ENCODE results near the gene IFNA8. TPM values are rescaled to one million over a fixed set of nuclear protein-coding genes. Genes with fewer than 3 reads are reported as not detected.
A peak's percentile ranks its signal among the peaks of the same experiment; 100 is the strongest.

The IFNA8 gene
- total and polyA plus RNA-seq, 2 experiments from 2014 or later: not detected

DNA sequence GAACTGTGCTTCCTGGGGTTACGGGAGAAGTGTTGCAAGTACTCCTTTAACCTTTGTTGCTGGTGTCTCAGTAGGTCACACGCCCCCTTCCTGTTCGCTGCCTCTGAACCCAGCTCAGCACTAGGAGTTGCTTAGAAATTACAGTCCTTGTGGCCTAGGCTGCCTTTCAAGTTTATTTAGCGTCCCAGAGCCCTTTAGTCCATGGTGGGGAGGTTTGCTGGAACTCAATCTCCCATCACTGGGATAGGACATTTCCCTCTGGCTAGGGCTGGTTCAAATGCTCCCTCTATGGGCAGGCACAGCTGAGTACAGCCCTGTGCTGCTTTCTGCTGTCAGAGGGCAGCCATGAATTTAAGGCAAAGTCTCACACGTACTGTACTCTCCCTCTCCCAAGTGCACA lies 4.7 kb downstream of the IFNA8 start:
- Histone ChIP-seq H3K27ac (no peak overlapping the region), H3K4me1 (ENCODE audit: low read depth) (no peaks in the 10 kb centered on the region), H3K4me3 (no peak overlapping the region), H3K36me3 (no peaks in the 10 kb centered on the region), H3K9me3 (ENCODE audit: low read depth) (no peaks in the 10 kb centered on the region), H3K27me3 (peaks cover 3% of the 10 kb centered on the region)
- no peak for DNase-seq (ENCODE audit: low read depth in 1 of 2, low spot score in 1 of 2)
- TF ChIP-seq, protein P1, sequence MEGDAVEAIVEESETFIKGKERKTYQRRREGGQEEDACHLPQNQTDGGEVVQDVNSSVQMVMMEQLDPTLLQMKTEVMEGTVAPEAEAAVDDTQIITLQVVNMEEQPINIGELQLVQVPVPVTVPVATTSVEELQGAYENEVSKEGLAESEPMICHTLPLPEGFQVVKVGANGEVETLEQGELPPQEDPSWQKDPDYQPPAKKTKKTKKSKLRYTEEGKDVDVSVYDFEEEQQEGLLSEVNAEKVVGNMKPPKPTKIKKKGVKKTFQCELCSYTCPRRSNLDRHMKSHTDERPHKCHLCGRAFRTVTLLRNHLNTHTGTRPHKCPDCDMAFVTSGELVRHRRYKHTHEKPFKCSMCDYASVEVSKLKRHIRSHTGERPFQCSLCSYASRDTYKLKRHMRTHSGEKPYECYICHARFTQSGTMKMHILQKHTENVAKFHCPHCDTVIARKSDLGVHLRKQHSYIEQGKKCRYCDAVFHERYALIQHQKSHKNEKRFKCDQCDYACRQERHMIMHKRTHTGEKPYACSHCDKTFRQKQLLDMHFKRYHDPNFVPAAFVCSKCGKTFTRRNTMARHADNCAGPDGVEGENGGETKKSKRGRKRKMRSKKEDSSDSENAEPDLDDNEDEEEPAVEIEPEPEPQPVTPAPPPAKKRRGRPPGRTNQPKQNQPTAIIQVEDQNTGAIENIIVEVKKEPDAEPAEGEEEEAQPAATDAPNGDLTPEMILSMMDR (IDR thresholded peaks at IDR 0.05; ENCODE audit: low read depth, low read length): peak; percentile 35

DNA sequence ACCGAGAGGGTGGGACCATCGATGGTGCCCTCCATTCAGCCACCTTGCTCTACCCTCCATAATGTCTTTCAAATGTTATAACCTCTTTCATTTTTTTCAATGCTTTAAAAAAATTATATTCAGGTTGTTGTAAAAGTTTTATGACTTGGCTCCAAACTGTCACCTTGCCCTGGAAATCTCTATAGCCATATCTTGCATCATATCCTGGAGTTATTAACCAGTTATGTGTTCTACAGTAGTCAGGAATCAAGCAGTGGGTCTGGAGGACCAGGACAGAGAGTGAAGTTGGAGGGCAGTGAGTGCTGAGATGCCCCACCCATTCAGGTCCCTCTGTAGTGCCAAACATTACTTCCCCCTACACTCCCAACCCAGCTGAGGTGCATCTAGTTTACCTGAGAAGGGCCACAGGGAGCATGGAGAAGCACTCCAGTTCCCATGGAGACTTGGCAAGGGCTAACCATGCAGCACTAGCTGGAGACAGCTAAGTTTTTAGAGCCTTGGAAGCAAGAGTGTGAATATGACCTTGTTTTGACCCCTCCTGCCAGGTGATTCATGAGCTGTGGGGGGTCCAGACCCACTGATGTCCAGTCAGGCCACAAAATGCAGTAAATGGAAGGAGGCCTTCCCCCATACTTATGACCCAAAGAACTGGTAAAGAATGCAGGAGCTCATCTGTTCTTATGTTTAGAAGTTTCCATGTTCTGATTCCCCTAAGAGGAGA lies 5.5 kb downstream of the IFNA8 start:
- H3K9me3 ChIP-seq (ENCODE audit: low read depth): no peaks in the 10 kb centered on the region
- DNase-seq (ENCODE audit: low read depth in 1 of 2, low spot score in 1 of 2): no peak

DNA sequence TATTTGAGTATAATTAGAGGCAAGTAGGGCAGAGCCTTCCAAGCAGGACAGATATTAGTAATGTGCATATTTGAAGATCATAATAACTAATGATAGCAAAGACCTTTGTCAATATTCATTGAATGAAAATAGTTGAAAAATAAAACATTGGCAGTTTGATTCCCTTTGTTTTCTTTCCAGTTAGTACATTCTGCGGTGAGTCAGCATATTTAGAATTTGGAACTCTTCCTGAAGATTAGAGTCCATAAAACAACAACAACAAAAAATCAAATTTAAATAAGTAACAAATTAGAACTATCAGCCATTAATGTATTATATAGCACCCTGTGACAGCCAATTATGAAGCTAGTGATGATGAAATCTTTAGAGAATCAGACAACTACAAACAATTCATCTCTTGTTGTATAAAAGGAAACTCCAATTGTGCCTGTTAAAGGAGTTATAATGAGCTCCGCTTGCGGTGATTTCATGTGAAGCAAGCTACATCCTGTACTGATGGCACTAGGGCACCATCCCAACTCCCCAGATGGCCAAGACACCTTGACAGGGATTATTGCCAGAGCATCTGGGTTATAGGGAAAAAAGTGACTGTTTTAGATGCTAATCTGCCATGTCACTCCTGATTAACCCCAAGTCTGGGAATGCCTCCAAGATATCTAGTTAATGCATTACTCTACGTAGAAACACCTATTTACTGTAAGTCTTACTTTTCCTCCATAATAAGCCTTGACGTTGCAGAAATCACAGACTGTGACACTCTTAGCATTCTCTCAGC lies 6.8 kb downstream of the IFNA8 start:
- no peaks in the 10 kb centered on the region for H3K9me3 ChIP-seq (ENCODE audit: low read depth)
- H3K36me3 ChIP-seq: no peaks in the 10 kb centered on the region
- TF ChIP-seq, protein P1 (IDR thresholded peaks at IDR 0.05; ENCODE audit: low read depth, low read length): no peak
- H3K27me3 ChIP-seq: no peaks in the 10 kb centered on the region
- DNase-seq (ENCODE audit: low read depth in 1 of 2, low spot score in 1 of 2): no peak
- no peak overlapping the region for H3K27ac ChIP-seq
- no peaks in the 10 kb centered on the region for H3K4me1 ChIP-seq (ENCODE audit: low read depth)
- no peak overlapping the region for H3K4me3 ChIP-seq

More for the DNA sequence above, 5.5 kb downstream of the IFNA8 start:
- H3K4me1 ChIP-seq (ENCODE audit: low read depth): no peaks in the 10 kb centered on the region
- no peak overlapping the region for H3K27ac ChIP-seq
- TF ChIP-seq, protein P1 (IDR thresholded peaks at IDR 0.05; ENCODE audit: low read depth, low read length): no peak
- H3K36me3 ChIP-seq: no peaks in the 10 kb centered on the region
- H3K4me3 ChIP-seq: no peak overlapping the region
- H3K27me3 ChIP-seq: peaks cover 1% of the 10 kb centered on the region

DNA sequence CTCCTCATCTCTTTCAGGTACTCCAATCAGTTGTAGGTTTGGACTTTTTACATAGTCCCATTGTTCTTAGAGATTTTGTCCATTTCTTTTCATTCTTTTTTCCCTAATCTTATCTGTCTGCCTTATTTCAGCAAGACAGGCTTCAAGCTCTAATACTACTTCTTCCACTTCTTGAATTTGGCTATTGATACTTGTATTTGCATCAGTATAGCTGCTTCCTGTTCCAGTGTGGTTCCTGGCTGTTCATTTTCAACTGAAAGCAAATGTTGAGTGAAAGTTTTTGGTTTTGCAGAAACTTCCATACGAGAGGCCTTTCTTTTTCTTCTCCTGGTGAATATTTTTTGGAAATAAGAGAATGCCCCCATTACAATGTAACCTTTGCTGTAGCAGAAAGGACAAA lies 19.3 kb downstream of the IFNA8 start:
- Histone ChIP-seq H3K4me3 (no peak overlapping the region), H3K27ac (no peak overlapping the region), H3K36me3 (no peaks in the 10 kb centered on the region), H3K4me1 (ENCODE audit: low read depth) (no peaks in the 10 kb centered on the region), H3K9me3 (ENCODE audit: low read depth) (no peaks in the 10 kb centered on the region), H3K27me3 (no peaks in the 10 kb centered on the region)
- TF ChIP-seq, protein P1 (IDR thresholded peaks at IDR 0.05; ENCODE audit: low read depth, low read length): no peak
- DNase-seq (ENCODE audit: low read depth in 1 of 2, low spot score in 1 of 2): no peak

DNA sequence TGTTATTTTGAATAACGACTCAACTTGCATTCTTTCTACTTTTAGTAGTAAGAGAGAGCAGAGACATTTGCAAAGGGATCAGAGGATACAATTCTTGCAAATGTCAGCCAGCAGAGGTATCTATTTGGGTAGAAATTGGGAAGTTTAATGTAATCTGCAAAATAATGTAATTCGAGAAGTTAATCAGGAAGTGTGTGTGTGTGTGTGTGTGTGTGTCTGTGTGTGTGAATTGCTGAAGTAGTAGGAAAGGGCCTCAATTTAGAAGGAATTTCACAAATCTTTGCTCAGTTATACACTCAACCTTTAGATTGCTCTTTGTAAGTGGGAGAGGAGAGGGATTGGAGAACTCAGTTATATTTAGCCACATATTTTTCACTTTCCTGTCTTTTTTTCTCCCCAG lies 20.3 kb downstream of the IFNA8 start:
- no peak for DNase-seq (ENCODE audit: low read depth in 1 of 2, low spot score in 1 of 2)
- no peak overlapping the region for H3K4me3 ChIP-seq
- TF ChIP-seq, protein P1 (IDR thresholded peaks at IDR 0.05; ENCODE audit: low read depth, low read length): no peak

More for the DNA sequence above, 20.3 kb downstream of the IFNA8 start:
- no peaks in the 10 kb centered on the region for H3K27me3 ChIP-seq
- H3K36me3 ChIP-seq: no peaks in the 10 kb centered on the region
- no peak overlapping the region for H3K27ac ChIP-seq
- no peaks in the 10 kb centered on the region for H3K9me3 ChIP-seq (ENCODE audit: low read depth)
- no peaks in the 10 kb centered on the region for H3K4me1 ChIP-seq (ENCODE audit: low read depth)
